ENCODE results near the gene BTN1A1.

Gene BTN1A1

GRCh38 chr6:26556263-26557070, 56.4 kb downstream of the BTN1A1 start:
- H3K27me3 ChIP-seq (ENCODE audit: control insufficient read depth, insufficient read depth, low read length): no peaks in the 10 kb centered on the region
- no peaks in the 10 kb centered on the region for H3K9me3 ChIP-seq (ENCODE audit: control insufficient read depth, low read depth, low read length)
- H3K36me3 ChIP-seq (ENCODE audit: control insufficient read depth, low read depth, low read length): no peaks in the 10 kb centered on the region
- peaks cover 3% of the 10 kb centered on the region for H3K4me1 ChIP-seq (ENCODE audit: control insufficient read depth, low read depth, low read length)
- peak overlapping the region; percentile 89 for H3K4me3 ChIP-seq (ENCODE audit: low read length)
- peak overlapping the region; percentile 29 for H3K9ac ChIP-seq (ENCODE audit: low read length)
- H3K27ac ChIP-seq (ENCODE audit: low read length): no peak overlapping the region
